GM23248 (cell line): ENCODE measurements around the gene SDR39U1.

Experiments used
- EZH2 ChIP-seq: fragments of 200-600 bp; sonication (generic); IDR thresholded peaks from 2 replicates; pipeline ENCODE4 v1.6.1; 2018; ENCODE audit warnings: antibody characterized with exemption, mild to moderate bottlenecking; ENCODE audit not compliant: insufficient read depth, poor library complexity, severe bottlenecking
- EZH2phosphoT487 ChIP-seq: fragments of 200-600 bp; sonication (generic); IDR thresholded peaks from 2 replicates; pipeline ENCODE4 v1.6.1; 2018; ENCODE audit warnings: antibody characterized with exemption, moderate library complexity, mild to moderate bottlenecking, low read depth; ENCODE audit not compliant: insufficient read depth

GRCh38 chr14:24459331-24459730 is 16.8 kb upstream of the SDR39U1 start:
- TF ChIP-seq EZH2 (no peak), EZH2phosphoT487 (no peak)
